ENCODE results near the gene HES5.

HES5 gene

GRCh38 chr1:2520806-2521205 is 9.3 kb downstream of the HES5 start:
- peak overlapping the region in 1 of 2 donors; percentile 48 for H3K27ac Mint-ChIP-seq
- ATAC-seq (no peak), DNase-seq (no peak)
- H3K4me1 Mint-ChIP-seq = peaks cover 47% of the 10 kb centered on the region
- no peak overlapping the region for H3K4me3 Mint-ChIP-seq
- H3K27me3 Mint-ChIP-seq = no peaks in the 10 kb centered on the region
- no peaks in the 10 kb centered on the region for H3K9me3 Mint-ChIP-seq

- Mint-ChIP-seq H3K9me3 (no peaks in the 10 kb centered on the region), H3K4me3 (no peak overlapping the region), H3K27ac (no peak overlapping the region), H3K4me1 (peaks cover 46% of the 10 kb centered on the region), H3K27me3 (no peaks in the 10 kb centered on the region)
- DNase-seq (no peak), ATAC-seq (no peak)
Measured at GRCh38 chr1:2520206-2520605, 9.9 kb downstream of the HES5 start.

DNA sequence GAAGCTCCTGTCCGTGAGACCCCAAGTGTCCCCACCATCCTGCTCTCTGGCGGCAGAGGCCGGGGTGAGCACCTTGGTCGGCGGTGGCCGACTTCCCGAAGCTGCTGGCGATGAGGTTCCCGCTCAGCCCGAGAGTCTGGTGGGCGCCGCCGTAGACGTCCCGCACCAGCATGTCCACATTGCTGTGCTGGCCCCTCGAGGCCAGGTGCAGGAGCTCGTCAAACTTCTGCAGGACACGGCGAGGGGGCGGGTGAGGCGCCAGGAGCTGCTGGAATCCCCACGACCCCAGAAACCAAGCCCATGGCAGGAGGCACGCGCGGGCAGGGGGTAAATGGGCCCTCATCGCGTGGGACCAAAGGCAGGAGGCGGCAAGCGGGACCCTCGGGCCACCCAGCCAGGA is 10.3 kb downstream of the HES5 start:
- no peak for DNase-seq
- H3K27ac Mint-ChIP-seq = no peak overlapping the region
- H3K9me3 Mint-ChIP-seq = no peaks in the 10 kb centered on the region
- no peak for ATAC-seq
- H3K4me3 Mint-ChIP-seq = no peak overlapping the region
- H3K4me1 Mint-ChIP-seq = peaks cover 41% of the 10 kb centered on the region
- H3K27me3 Mint-ChIP-seq = no peaks in the 10 kb centered on the region

- DNase-seq (no peak), ATAC-seq (no peak)
- no peaks in the 10 kb centered on the region for H3K9me3 Mint-ChIP-seq
- H3K4me1 Mint-ChIP-seq = peaks cover 35% of the 10 kb centered on the region
- H3K27ac Mint-ChIP-seq = peak overlapping the region in 1 of 2 donors; percentile 93
- no peak overlapping the region for H3K4me3 Mint-ChIP-seq
- no peaks in the 10 kb centered on the region for H3K27me3 Mint-ChIP-seq
Measured at GRCh38 chr1:2519029-2519685, 10.9 kb downstream of the HES5 start.

GRCh38 chr1:2518528-2518927 is 11.5 kb downstream of the HES5 start:
- ATAC-seq (no peak), DNase-seq (no peak)
- no peak overlapping the region for H3K4me3 Mint-ChIP-seq
- H3K9me3 Mint-ChIP-seq = no peaks in the 10 kb centered on the region
- H3K27ac Mint-ChIP-seq = no peak overlapping the region
- H3K27me3 Mint-ChIP-seq = no peaks in the 10 kb centered on the region
- peaks cover 29% of the 10 kb centered on the region for H3K4me1 Mint-ChIP-seq

GRCh38 chr1:2517966-2518365 is 12.1 kb downstream of the HES5 start:
- DNase-seq = no peak
- Mint-ChIP-seq H3K27ac (no peak overlapping the region), H3K4me1 (peaks cover 23% of the 10 kb centered on the region), H3K27me3 (no peaks in the 10 kb centered on the region), H3K9me3 (no peaks in the 10 kb centered on the region), H3K4me3 (no peak overlapping the region)
- ATAC-seq = no peak

DNA sequence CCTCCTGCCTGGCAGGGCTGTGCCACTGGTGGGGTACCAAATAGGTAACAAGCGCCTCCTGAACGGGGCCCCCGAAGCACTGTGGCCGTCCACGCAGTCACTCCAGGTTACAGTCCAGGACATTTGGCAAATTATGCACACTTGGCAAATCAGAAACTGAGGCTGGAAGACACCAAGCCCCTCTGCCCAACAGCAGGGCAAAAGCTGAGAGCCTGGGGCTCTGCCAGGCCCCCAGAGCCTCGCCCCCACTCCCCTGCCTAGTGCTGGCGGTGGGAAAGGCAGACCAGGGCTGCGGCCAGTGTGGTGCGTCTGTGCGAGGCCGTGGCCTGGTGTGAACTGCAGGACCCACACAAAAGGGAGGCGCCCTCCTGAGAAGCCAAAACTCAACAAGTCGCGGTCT is 13.1 kb downstream of the HES5 start:
- Mint-ChIP-seq H3K27me3 (no peaks in the 10 kb centered on the region), H3K27ac (peak overlapping the region in 1 of 2 donors; percentile 12), H3K4me1 (peaks cover 13% of the 10 kb centered on the region), H3K4me3 (no peak overlapping the region), H3K9me3 (no peaks in the 10 kb centered on the region)
- DNase-seq (no peak), ATAC-seq (no peak)

DNA sequence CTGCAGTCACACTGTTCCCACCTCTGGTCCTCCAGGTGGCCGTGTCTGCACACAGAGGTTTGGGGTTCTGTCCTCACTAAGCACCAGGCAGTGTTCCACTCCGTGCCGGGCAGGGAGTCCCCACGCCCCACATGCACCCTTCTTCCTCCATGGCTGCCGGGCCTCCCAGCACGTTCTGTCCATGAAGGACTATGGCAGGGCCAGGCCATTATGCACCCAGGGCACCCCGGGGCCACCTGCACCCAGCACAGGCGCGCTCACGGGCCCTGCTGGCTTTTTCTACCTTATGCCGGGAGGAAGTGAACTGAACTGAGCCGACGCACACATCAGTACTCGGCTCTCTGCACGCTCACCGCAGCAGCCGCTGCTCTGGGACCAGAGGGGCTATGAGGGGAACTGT is 13.9 kb downstream of the HES5 start:
- Mint-ChIP-seq H3K27ac (peak overlapping the region in 1 of 2 donors; percentile 83), H3K4me1 (peaks cover 8% of the 10 kb centered on the region), H3K27me3 (no peaks in the 10 kb centered on the region), H3K9me3 (no peaks in the 10 kb centered on the region), H3K4me3 (no peak overlapping the region)
- no peak for DNase-seq
- ATAC-seq = no peak

- H3K27ac Mint-ChIP-seq = peak overlapping the region; percentile 74 to 83
- H3K27me3 Mint-ChIP-seq = no peaks in the 10 kb centered on the region
- ATAC-seq (no peak), DNase-seq (no peak)
- no peak overlapping the region for H3K4me3 Mint-ChIP-seq
- peaks cover 4% of the 10 kb centered on the region for H3K4me1 Mint-ChIP-seq
- H3K9me3 Mint-ChIP-seq = no peaks in the 10 kb centered on the region
Measured at GRCh38 chr1:2515763-2516080, 14.3 kb downstream of the HES5 start.

GRCh38 chr1:2514863-2515762 is 14.9 kb downstream of the HES5 start:
- H3K27ac Mint-ChIP-seq = no peak overlapping the region
- no peaks in the 10 kb centered on the region for H3K27me3 Mint-ChIP-seq
- DNase-seq = no peak
- H3K4me3 Mint-ChIP-seq = no peak overlapping the region
- H3K4me1 Mint-ChIP-seq = peaks cover 4% of the 10 kb centered on the region
- ATAC-seq = no peak
- H3K9me3 Mint-ChIP-seq = no peaks in the 10 kb centered on the region

- Mint-ChIP-seq H3K4me1 (peaks cover 3% of the 10 kb centered on the region), H3K27ac (peak overlapping the region in 1 of 2 donors; percentile 54), H3K27me3 (no peaks in the 10 kb centered on the region), H3K4me3 (no peak overlapping the region), H3K9me3 (no peaks in the 10 kb centered on the region)
- no peak for ATAC-seq
- no peak for DNase-seq
Measured at GRCh38 chr1:2513939-2514652, 16.0 kb downstream of the HES5 start.

DNA sequence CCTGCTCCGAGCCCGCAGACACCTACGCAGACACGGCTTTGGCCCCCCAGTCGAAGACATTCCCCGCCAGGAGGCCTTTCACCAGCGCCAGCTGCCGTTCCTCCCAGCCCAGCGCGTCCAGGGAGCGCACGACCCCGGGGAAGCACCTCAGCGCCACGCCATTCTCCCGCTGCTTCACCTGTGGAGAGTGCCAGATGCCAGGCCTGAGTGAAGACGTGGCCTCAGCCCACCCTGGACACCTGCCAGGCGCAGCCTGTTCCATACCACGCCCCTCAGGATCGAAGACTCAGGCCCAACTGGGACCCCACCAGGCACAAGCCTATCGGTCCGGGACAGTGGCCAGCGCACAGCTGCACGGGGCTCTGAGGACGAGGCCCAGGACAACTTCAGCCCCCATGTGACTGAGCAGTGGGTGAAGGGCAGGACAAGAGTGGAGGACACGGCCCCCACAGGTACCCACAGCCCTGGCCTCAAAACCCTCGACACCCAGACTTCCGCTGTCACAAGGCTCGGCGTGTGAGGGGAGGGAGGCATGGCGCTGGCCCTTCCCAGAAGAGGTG is 17.1 kb downstream of the HES5 start:
- DNase-seq (no peak), ATAC-seq (no peak)
- Mint-ChIP-seq H3K4me1 (no peaks in the 10 kb centered on the region), H3K27me3 (no peaks in the 10 kb centered on the region), H3K27ac (peak overlapping the region in 1 of 2 donors; percentile 75), H3K9me3 (no peaks in the 10 kb centered on the region), H3K4me3 (no peak overlapping the region)

GRCh38 chr1:2510366-2511155 is 19.5 kb downstream of the HES5 start:
- no peaks in the 10 kb centered on the region for H3K27me3 Mint-ChIP-seq
- H3K9me3 Mint-ChIP-seq = no peaks in the 10 kb centered on the region
- ATAC-seq (no peak), DNase-seq (no peak)
- H3K4me1 Mint-ChIP-seq = peaks cover 3% of the 10 kb centered on the region
- peak overlapping the region in 1 of 2 donors; percentile 25 for H3K27ac Mint-ChIP-seq
- no peak overlapping the region for H3K4me3 Mint-ChIP-seq

- peaks cover 6% of the 10 kb centered on the region for H3K4me1 Mint-ChIP-seq
- no peaks in the 10 kb centered on the region for H3K27me3 Mint-ChIP-seq
- ATAC-seq (no peak), DNase-seq (no peak)
- H3K4me3 Mint-ChIP-seq = no peak overlapping the region
- H3K27ac Mint-ChIP-seq = peak overlapping the region in 1 of 2 donors; percentile 71
- H3K9me3 Mint-ChIP-seq = no peaks in the 10 kb centered on the region
Measured at GRCh38 chr1:2509589-2509988, 20.5 kb downstream of the HES5 start.

DNA sequence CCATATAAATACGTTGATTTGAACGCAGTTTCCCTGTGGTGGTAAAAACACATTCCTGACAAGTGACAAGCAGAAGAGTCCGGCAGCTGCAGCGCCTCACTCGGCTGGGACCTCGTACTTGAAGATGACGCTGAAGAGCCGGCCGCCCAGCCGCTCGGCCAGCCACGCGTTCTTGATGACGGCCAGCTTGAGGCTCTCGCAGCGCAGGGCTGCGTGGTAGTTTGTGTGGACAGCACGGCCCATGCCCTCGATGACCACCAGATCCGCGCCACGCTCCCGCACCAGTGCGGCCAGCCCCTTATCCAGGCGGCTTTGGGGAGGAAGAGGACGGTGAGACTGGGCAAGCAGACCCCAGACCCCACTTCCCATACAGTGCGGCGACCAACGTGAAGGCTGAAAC is 21.3 kb downstream of the HES5 start:
- ATAC-seq (no peak), DNase-seq (no peak)
- Mint-ChIP-seq H3K27me3 (no peaks in the 10 kb centered on the region), H3K4me3 (no peak overlapping the region), H3K27ac (no peak overlapping the region), H3K4me1 (peaks cover 11% of the 10 kb centered on the region), H3K9me3 (no peaks in the 10 kb centered on the region)

Measured in stimulated activated naive CD8-positive, alpha-beta T cell treated with anti-CD3 and anti-CD28 coated beads, Interleukin-15, amount 100 ng/mL, for 72 hours (primary cell).